Measurements from ENCODE around the gene MKX.

DNA sequence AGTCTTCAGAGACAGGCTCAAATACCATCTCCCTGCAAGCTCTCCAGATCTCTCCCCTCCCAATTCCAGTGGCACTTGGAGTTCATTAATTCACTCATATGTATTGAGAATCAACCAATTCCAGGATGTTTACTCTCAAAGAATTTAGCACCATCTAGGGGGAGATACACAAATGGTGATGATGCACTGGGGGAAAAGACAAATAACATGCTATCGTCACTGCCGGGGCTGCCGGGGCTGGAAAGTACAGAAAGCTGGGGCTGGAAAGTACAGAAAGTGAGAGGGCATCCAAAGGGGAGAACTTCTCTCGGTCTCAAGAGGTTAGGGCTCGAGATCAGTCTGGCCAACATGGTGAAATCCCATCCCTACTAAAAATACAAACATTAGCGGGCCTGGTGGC, 118.7 kb downstream of the MKX start:
- TF ChIP-seq CTCF (IDR thresholded peaks at IDR 0.05; ENCODE audit: insufficient read depth, low read depth, low read length), result no peak
- TF ChIP-seq EZH2 (IDR thresholded peaks at IDR 0.05; ENCODE audit: insufficient read depth, low read length), result no peak
